ENCODE data around the gene SIRPG.

DNA sequence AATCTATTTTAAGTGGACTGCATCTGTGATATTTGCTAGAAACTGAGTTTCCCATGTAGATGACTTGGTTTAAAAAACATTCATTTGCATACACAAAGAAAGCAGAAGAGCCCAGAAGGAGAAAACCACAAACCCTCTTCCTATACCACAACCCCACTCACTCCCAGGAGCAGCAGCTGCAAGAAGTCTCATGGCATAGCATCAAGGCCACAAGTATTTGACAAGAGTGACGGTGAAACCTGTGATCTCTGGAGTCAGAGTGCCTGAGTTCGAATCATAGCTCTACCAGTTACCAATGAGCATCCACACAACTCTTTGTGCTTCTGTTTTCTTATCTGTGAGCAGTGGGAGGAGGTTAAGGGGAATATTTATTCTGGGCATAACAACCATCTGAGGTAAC lies 44.7 kb upstream of the SIRPG start:
- no peak for TF ChIP-seq TAF7 (optimal IDR thresholded peaks at IDR 0.05; ENCODE audit: borderline replicate concordance, low read depth, low read length)
- TF ChIP-seq, protein P1, sequence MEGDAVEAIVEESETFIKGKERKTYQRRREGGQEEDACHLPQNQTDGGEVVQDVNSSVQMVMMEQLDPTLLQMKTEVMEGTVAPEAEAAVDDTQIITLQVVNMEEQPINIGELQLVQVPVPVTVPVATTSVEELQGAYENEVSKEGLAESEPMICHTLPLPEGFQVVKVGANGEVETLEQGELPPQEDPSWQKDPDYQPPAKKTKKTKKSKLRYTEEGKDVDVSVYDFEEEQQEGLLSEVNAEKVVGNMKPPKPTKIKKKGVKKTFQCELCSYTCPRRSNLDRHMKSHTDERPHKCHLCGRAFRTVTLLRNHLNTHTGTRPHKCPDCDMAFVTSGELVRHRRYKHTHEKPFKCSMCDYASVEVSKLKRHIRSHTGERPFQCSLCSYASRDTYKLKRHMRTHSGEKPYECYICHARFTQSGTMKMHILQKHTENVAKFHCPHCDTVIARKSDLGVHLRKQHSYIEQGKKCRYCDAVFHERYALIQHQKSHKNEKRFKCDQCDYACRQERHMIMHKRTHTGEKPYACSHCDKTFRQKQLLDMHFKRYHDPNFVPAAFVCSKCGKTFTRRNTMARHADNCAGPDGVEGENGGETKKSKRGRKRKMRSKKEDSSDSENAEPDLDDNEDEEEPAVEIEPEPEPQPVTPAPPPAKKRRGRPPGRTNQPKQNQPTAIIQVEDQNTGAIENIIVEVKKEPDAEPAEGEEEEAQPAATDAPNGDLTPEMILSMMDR (IDR thresholded peaks at IDR 0.05; ENCODE audit: control extremely low read depth in 1 of 3, insufficient read depth in 1 of 3, low read depth in 1 of 3, low read length in 3 of 3), result no peak
- no peak for TF ChIP-seq TAF1 (IDR thresholded peaks at IDR 0.05; ENCODE audit: low read depth, low read length)
- TF ChIP-seq, protein P2, sequence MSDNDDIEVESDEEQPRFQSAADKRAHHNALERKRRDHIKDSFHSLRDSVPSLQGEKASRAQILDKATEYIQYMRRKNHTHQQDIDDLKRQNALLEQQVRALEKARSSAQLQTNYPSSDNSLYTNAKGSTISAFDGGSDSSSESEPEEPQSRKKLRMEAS (IDR thresholded peaks at IDR 0.05), result no peak
- no peak for TF ChIP-seq POLR2A (IDR thresholded peaks at IDR 0.05; ENCODE audit: control extremely low read depth in 1 of 2, low read depth in 2 of 2, low read length in 2 of 2)
- TF ChIP-seq EP300 (IDR thresholded peaks at IDR 0.05; ENCODE audit: borderline replicate concordance in 1 of 2, low read depth in 2 of 2, low read length in 2 of 2), result no peak
- no peak for TF ChIP-seq CHD1 (IDR thresholded peaks at IDR 0.05; ENCODE audit: low read depth, low read length)
- TF ChIP-seq POLR2AphosphoS5 (IDR thresholded peaks at IDR 0.05; ENCODE audit: low read depth, low read length), result no peak
- no peak for TF ChIP-seq SP4 (IDR thresholded peaks at IDR 0.05; ENCODE audit: low read length)
- no peak for TF ChIP-seq RAD21 (IDR thresholded peaks at IDR 0.05 in 1 of 2, conservative IDR thresholded peaks at IDR 0.05 in 1 of 2; ENCODE audit: low read depth in 2 of 2, low read length in 2 of 2)
- no peak for TF ChIP-seq SP1 (IDR thresholded peaks at IDR 0.05; ENCODE audit: low read depth, low read length)
- TF ChIP-seq, protein P3, sequence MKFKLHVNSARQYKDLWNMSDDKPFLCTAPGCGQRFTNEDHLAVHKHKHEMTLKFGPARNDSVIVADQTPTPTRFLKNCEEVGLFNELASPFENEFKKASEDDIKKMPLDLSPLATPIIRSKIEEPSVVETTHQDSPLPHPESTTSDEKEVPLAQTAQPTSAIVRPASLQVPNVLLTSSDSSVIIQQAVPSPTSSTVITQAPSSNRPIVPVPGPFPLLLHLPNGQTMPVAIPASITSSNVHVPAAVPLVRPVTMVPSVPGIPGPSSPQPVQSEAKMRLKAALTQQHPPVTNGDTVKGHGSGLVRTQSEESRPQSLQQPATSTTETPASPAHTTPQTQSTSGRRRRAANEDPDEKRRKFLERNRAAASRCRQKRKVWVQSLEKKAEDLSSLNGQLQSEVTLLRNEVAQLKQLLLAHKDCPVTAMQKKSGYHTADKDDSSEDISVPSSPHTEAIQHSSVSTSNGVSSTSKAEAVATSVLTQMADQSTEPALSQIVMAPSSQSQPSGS (IDR thresholded peaks at IDR 0.05; ENCODE audit: low read length), result no peak
